ENCODE data around the gene REEP2.

The REEP2 gene

GRCh38 chr5:138457531-138458275 is 18.8 kb downstream of the REEP2 start:
- H3K4me3 ChIP-seq (ENCODE audit: low read length) = no peak overlapping the region
- DNase-seq (ENCODE audit: low read depth) = no peak
- TF ChIP-seq, protein P1, sequence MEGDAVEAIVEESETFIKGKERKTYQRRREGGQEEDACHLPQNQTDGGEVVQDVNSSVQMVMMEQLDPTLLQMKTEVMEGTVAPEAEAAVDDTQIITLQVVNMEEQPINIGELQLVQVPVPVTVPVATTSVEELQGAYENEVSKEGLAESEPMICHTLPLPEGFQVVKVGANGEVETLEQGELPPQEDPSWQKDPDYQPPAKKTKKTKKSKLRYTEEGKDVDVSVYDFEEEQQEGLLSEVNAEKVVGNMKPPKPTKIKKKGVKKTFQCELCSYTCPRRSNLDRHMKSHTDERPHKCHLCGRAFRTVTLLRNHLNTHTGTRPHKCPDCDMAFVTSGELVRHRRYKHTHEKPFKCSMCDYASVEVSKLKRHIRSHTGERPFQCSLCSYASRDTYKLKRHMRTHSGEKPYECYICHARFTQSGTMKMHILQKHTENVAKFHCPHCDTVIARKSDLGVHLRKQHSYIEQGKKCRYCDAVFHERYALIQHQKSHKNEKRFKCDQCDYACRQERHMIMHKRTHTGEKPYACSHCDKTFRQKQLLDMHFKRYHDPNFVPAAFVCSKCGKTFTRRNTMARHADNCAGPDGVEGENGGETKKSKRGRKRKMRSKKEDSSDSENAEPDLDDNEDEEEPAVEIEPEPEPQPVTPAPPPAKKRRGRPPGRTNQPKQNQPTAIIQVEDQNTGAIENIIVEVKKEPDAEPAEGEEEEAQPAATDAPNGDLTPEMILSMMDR (IDR thresholded peaks at IDR 0.05; ENCODE audit: insufficient read depth, low read depth, low read length, missing control alignments) = no peak

DNA sequence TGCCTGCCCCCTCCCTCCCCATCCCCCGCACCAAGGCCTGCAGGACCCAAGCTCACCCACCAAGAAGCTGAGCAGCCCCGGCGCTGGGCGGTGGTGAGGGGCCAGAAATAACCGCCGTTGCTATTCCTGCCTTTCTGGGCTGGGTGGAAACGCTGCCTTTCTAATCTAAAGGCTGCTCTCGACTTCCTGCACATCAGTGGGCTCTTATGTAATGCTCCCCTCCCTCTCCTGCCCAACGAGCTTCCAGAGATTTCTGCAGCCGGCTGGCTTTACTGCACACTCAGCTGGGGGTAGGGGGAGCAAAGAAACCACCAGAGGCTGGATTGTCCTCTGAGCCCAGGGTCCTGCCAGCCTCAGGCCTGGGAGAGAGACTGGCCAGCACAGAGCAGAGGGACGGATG is 19.5 kb downstream of the REEP2 start:
- DNase-seq (ENCODE audit: low read depth) = no peak
- TF ChIP-seq, protein P1 (IDR thresholded peaks at IDR 0.05; ENCODE audit: insufficient read depth, low read depth, low read length, missing control alignments) = no peak
- H3K4me3 ChIP-seq (ENCODE audit: low read length) = no peak overlapping the region

GRCh38 chr5:138458856-138459255 is 20.0 kb downstream of the REEP2 start:
- TF ChIP-seq, protein P1 (IDR thresholded peaks at IDR 0.05; ENCODE audit: insufficient read depth, low read depth, low read length, missing control alignments) = no peak
- DNase-seq (ENCODE audit: low read depth) = no peak
- no peak overlapping the region for H3K4me3 ChIP-seq (ENCODE audit: low read length)

DNA sequence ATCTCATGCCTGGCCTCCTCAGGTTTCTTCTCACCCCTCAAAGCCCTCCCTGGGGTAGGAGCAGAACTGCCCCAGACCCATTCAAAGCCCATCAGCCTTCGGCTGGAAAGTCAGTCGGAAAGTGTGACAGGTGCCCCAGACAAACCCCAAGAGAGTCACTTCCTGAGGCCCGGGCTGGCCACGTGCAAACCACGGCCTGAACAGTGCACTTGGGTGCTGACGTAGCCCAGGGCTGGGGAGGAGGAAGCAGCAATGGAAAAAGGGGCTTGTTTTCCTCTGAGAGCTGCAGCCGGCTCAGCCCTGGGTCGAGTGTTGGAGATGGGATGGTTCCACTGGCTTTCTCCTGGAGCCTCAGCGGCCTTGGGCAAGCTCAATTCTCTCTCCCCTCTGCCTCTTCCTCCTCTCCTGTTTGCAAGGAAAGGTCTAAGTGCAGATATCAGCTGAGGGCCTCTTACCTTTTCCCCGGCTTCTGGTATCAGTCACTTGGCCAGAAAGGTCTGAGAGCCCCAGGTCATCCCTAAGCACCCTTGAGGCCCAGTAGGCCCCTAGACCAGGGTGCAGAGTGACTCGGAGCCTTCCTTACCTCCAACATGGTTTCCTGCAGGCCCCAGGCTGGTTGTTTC is 20.6 kb downstream of the REEP2 start:
- DNase-seq (ENCODE audit: low read depth) = no peak
- no peak overlapping the region for H3K4me3 ChIP-seq (ENCODE audit: low read length)
- TF ChIP-seq, protein P1 (IDR thresholded peaks at IDR 0.05; ENCODE audit: insufficient read depth, low read depth, low read length, missing control alignments) = no peak

GRCh38 chr5:138460032-138460693 is 21.3 kb downstream of the REEP2 start:
- DNase-seq (ENCODE audit: low read depth) = no peak
- H3K4me3 ChIP-seq (ENCODE audit: low read length) = no peak overlapping the region
- TF ChIP-seq, protein P1 (IDR thresholded peaks at IDR 0.05; ENCODE audit: insufficient read depth, low read depth, low read length, missing control alignments) = no peak

GRCh38 chr5:138461343-138462125 is 22.7 kb downstream of the REEP2 start:
- TF ChIP-seq, protein P1 (IDR thresholded peaks at IDR 0.05; ENCODE audit: insufficient read depth, low read depth, low read length, missing control alignments) = no peak
- DNase-seq (ENCODE audit: low read depth) = peak; percentile 89
- no peak overlapping the region for H3K4me3 ChIP-seq (ENCODE audit: low read length)
